ENCODE results near the gene JADE1. TPM values are rescaled to one million over a fixed set of nuclear protein-coding genes. Genes with fewer than 3 reads are reported as not detected.

Gene JADE1
- total and polyA plus RNA-seq, 8 donors: 21.9 to 92.1 (median 35.3) TPM

GRCh38 chr4:128782076-128782715 lies 27.3 kb upstream of the JADE1 start:
- no peaks in the 10 kb centered on the region for H3K27me3 ChIP-seq
- no peaks in the 10 kb centered on the region for H3K9me3 ChIP-seq
- DNase-seq (no peak), ATAC-seq (peak in 3 of 4 donors; percentile 59 to 71 (median 62)), FAIRE-seq (no peak)
- H3K4me3 ChIP-seq: no peak overlapping the region
- TF ChIP-seq, protein P1, sequence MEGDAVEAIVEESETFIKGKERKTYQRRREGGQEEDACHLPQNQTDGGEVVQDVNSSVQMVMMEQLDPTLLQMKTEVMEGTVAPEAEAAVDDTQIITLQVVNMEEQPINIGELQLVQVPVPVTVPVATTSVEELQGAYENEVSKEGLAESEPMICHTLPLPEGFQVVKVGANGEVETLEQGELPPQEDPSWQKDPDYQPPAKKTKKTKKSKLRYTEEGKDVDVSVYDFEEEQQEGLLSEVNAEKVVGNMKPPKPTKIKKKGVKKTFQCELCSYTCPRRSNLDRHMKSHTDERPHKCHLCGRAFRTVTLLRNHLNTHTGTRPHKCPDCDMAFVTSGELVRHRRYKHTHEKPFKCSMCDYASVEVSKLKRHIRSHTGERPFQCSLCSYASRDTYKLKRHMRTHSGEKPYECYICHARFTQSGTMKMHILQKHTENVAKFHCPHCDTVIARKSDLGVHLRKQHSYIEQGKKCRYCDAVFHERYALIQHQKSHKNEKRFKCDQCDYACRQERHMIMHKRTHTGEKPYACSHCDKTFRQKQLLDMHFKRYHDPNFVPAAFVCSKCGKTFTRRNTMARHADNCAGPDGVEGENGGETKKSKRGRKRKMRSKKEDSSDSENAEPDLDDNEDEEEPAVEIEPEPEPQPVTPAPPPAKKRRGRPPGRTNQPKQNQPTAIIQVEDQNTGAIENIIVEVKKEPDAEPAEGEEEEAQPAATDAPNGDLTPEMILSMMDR (IDR thresholded peaks at IDR 0.05): no peak
- H3K36me3 ChIP-seq: no peaks in the 10 kb centered on the region
- H3K4me1 ChIP-seq: no peaks in the 10 kb centered on the region
- no peak overlapping the region for H3K27ac ChIP-seq
- intact Hi-C loops (cut with DNase I): no loop called here
- 69 to 74% methylated on average over 3 of the region's 3 CpGs for WGBS, 2 donors

DNA sequence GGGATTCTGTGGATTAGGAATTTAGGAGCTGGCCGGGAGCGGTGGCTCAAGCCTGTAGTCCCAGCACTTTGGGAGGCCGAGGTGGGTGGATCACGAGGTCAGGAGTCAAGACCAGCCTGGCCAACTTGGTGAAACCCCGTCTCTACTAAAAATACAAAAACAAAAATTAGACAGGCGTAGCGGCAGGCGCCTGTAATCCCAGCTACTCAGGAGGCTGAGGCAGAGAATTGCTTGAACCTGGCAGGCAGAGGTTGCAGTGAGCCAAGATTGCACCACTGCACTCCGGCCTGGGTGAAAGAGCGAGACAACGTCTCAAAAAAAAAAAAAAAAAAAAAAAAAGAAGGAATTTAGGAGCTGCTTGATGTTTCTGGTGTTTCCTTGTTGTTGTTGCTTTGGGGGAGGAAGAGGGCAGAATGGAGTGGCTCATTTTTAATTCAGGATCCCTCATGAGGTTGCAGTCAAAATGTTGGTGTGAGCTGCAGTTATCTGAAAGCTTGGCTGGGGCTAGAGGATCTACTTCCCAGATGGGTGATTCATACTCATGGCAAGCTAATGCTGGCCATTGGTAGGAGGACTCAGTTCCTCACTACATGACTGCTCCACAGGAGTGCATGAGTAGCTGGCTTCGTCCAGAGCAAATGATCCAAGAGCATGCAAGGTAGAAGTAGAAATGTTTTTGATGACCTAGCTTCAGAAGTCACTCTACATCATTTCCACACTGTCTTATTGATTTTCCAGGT lies 26.5 kb upstream of the JADE1 start:
- no peak overlapping the region for H3K27ac ChIP-seq
- no peaks in the 10 kb centered on the region for H3K4me1 ChIP-seq
- ATAC-seq (peak in 1 of 4 donors; percentile 69), FAIRE-seq (no peak), DNase-seq (no peak)
- no peaks in the 10 kb centered on the region for H3K36me3 ChIP-seq
- WGBS, 2 donors: 81 to 91% methylated on average over 12 of the region's 12 CpGs
- no peak overlapping the region for H3K4me3 ChIP-seq
- no peaks in the 10 kb centered on the region for H3K27me3 ChIP-seq
- H3K9me3 ChIP-seq: no peaks in the 10 kb centered on the region
- intact Hi-C loops (cut with DNase I): no loop called here
- TF ChIP-seq, protein P1 (IDR thresholded peaks at IDR 0.05): no peak

GRCh38 chr4:128787509-128788311 lies 21.8 kb upstream of the JADE1 start:
- H3K4me1 ChIP-seq: no peaks in the 10 kb centered on the region
- H3K4me3 ChIP-seq: no peak overlapping the region
- no peak for FAIRE-seq
- no peaks in the 10 kb centered on the region for H3K36me3 ChIP-seq
- no peaks in the 10 kb centered on the region for H3K9me3 ChIP-seq
- no peak overlapping the region for H3K27ac ChIP-seq
- no peak for DNase-seq
- no peak for ATAC-seq
- 82 to 85% methylated on average over 18 of the region's 18 CpGs for WGBS, 2 donors
- intact Hi-C loops (cut with DNase I): no loop called here
- TF ChIP-seq, protein P1 (IDR thresholded peaks at IDR 0.05): no peak
- H3K27me3 ChIP-seq: no peaks in the 10 kb centered on the region

- ATAC-seq: peak in 1 of 4 donors; percentile 34
Measured at GRCh38 chr4:128793859-128794672, 15.4 kb upstream of the JADE1 start.

More at GRCh38 chr4:128793859-128794672, 15.4 kb upstream of the JADE1 start:
- Histone ChIP-seq H3K27me3 (no peaks in the 10 kb centered on the region), H3K27ac (no peak overlapping the region), H3K4me1 (no peaks in the 10 kb centered on the region), H3K36me3 (no peaks in the 10 kb centered on the region), H3K9me3 (no peaks in the 10 kb centered on the region), H3K4me3 (no peak overlapping the region)
- FAIRE-seq (no peak), DNase-seq (no peak)
- intact Hi-C loops (cut with DNase I): no loop called here
- TF ChIP-seq, protein P1 (IDR thresholded peaks at IDR 0.05): no peak
- WGBS, 2 donors: 74 to 79% methylated on average over 7 of the region's 7 CpGs

All from pancreas (tissue), 10 donors.